GM18526 (cell line): ENCODE measurements around the gene URI1.

Experiments used
- POLR2A ChIP-seq: IDR thresholded peaks from 3 replicates; pipeline ENCODE4 v1.6.1; 2011; ENCODE audit not compliant: insufficient read length; ENCODE audit errors: extremely low read depth

Gene URI1

DNA sequence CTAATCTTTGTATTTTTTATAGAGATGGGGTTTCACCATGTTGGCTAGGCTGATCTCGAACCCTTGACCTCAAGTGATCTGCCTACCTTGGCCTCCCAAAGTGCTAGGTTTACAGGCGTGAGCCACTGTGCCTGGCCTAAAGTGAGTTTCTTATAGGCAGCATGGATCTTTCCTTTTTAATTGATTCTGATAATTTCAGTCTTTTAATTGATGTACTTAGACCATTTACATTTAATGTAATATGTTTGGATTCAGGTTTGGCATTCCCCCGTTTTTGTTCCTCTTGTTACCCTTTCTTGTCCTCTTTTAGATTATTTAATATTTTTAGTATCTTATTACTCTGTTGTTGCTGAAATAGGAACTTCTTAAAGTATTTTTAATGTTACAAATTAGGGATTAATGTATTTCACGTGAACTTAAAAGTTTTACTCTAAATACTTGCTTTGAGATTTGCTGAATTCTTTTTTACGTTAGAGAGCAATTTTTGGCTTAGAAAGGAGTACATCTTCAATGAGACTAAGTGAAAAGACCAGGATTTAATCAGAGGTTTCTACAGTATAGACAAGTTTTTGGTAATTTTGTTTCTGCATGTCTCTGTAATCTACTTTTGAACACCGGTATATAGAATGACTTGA lies 50.3 kb downstream of the URI1 start:
- no peak for TF ChIP-seq POLR2A

DNA sequence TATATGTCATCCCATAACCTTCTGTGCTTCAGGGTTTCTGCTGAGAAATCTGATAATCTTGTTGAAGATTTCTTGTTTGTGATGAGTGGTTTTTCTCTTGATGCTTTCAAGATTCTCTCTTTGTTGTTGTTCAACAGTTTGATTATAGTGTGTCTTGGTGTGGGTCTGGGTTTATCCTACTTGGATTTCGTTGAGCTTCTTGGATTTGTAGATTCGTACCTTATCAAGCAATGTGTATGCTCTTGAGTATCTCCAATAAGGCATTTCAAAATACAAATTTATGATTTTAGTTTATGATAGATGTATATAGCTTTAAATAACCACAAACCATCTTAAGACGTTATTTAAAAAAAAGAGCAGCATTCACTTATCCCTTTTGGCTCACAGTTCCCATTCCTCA lies 57.5 kb downstream of the URI1 start:
- no peak for TF ChIP-seq POLR2A

DNA sequence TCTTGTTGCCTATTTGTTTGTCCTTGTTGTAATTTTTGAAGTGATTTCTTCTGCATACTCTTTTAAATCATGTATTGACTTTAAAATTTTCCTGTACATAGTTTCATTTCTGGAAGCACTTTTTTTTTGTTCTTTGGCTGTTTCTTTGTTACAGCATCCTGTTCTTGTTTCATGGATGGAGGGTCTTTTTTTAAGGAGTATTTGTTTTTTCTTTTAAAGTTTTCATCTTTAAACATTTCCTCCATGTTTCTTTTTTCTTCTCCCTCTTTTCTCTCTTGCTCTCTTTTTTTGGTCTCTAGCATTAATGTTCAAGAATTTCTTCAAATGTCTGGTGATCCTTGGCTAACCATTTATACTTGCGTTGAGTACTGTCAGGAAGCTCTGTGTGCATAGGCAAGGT lies 58.8 kb downstream of the URI1 start:
- no peak for TF ChIP-seq POLR2A

DNA sequence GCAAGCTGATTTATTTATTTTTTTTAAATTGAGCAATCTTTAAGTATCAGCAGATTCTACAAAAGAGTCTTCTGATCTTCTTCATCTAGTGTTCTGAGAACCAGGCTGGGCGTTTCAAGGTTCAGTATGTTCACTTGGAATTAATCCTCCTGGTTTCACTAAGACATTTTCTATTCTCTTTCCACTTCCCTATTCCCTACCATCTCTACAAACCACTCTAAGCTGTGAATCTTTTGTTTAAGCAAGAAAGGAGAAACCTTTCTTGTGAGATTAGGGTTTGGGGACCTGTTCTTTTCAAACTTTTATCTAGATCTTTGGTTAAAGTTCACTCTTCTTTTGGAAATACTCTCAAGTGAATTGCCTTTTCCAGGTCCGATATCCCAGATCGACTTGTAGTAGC lies 59.3 kb downstream of the URI1 start:
- TF ChIP-seq POLR2A: no peak

DNA sequence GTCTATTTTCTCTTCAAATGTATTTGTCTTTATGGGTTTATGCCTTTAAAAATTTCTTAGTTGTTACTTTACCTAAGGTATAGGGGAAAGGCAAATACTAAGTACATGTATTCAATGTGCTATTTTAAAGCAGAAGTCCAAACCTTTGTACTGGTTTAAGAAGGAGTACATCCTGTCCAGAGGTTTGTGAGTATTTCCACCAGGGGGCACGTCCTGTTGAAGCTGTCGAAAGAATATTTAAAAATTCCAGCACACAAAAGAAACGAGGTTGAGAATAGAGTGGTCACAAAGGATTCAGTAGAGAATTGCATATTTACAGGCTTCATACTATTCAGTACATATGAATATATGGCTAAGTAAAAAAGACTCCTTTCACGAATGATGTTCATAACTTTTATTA lies 59.8 kb downstream of the URI1 start:
- TF ChIP-seq POLR2A: no peak

DNA sequence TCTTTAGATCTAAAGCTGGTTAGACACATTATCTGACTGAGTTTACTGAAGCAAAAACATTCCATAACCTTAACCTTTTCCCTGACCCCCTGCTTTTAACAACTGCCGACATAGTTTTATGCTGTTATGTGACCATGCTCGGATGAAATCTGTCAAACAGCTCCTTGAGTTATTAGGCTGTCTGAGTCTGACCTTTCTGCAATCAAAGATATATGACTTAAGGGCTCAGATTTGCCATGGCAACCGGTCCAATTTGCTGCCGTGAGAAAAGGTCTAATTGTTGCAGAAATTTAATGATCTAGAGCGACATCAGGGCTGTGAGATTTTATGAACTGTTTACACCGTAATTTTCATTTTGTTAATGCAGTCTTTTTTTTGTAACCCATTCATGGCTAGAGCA lies 61.8 kb downstream of the URI1 start:
- TF ChIP-seq POLR2A: no peak

DNA sequence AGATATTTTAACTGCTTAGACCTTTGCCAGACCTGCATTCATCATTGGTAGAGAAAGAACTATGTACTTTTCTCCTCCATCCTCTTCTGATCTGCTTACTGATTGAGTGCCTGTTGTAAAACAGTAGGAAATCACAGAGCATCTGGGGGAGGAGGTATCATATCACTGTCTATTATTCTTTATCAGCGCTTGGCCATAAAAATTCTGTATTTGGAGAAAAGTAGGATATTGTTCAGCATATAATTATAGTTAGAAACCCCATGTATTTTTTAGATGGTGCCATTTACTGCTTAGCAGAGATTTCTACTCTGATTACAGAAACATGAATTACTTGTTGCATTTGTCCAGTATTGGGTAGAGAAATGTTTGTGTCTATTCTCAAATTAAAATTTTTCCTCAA lies 62.4 kb downstream of the URI1 start:
- TF ChIP-seq POLR2A: no peak

DNA sequence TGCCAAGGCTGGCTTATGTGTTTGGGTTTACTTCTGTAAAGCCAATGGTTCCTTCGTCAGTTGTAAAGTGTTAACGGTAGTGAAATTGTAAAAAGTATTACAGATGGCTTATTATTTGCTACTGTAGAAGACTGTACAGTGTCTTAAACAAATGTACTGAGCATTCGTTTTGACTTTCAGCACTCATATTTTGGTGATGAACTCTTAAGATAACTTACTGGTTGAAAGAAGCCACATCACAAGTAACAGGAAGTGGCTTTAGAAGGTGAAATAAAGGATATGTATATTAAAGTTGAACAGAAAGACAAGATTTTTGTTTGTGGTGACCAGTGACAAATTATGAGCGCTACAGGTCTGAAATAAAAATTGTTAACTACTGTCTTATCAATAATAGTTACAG lies 64.2 kb downstream of the URI1 start:
- TF ChIP-seq POLR2A: no peak

DNA sequence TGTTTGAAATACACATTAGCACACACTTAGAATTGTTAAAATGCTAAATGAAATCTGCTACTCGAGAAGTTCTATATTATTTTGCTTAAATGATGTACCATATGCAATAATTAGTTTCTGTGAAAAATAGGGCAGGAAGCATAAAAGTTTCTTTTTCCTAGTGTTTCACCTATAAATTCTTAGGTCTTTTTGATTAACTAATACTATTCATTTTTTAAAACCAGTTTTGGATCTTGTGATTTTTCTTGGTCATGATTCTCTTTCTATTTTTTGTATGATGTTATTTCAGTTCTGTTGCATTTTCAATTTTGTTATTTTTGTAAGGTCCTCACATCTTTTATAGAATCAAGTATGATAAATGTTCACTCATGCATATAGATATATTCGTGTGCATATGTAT lies 66.1 kb downstream of the URI1 start:
- no peak for TF ChIP-seq POLR2A

DNA sequence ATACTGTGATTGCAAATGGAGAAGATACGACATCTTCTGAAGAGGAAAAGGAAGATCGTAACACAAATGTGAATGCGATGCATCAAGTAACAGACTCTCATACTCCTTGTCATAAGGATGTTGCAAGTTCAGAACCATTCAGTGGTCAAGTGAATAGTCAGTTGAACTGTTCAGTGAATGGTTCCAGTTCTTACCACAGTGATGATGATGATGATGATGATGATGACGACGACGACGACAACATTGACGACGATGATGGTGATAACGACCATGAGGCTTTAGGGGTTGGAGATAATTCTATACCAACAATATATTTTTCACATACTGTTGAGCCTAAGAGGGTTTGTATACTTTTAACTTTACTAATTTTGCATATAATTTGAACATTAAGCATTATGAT lies 67.0 kb downstream of the URI1 start:
- TF ChIP-seq POLR2A: no peak

DNA sequence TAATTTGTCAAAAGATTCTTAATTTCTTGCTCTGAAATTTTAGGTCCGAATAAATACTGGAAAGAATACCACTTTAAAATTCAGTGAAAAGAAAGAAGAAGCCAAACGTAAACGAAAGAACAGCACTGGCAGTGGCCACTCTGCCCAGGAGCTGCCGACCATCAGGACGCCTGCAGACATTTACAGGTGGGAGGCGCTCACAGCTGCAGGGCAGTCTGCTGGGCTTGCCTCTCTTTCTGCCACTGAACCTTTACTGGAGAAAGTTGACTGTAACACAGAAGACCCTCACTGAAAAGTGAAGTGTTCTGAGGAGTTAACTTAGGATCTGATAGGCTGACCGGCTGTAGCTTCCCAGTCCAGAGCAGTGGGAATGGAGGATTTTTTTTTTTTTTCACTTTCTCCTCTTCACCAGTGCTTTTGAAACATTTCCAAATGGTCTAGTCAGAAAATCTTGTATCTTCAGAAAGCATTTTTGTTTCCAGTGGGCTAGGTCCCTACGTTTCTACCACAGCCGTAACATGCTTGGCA lies 69.1 kb downstream of the URI1 start:
- TF ChIP-seq POLR2A: no peak

DNA sequence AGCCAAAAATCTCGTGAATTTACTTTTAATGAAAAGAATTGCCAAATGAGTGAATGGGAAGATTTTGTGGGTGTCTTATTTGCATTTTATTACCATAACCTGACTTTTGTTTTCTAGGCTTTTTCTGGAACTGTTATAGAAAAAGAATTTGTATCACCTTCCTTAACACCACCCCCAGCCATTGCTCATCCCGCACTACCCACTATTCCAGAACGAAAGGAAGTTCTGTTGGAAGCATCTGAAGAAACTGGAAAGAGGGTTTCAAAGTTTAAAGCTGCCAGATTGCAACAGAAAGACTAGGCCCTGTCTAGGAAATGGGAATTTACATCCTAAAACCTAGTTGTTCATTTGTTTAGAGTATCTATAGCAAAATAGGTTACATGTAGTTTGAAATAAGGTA lies 72.7 kb downstream of the URI1 start:
- no peak for TF ChIP-seq POLR2A

DNA sequence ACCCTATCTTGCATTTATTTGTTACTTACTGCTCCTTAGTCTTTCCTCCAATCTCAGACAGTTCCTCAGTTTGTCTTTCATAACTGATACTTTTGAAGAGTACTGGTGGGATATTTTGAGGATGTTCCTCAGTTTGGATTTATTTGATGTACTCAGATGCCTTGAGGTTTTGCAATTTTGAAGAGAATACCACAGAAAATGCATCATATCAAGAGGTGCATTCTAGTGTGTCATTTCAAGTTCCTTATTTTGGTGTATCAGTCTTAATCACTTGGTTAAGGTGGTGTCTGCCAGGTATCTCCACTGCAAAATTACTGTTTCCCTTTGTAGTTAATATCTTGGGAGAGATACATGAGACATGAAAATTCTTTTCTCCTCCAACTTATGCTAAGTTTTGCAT lies 75.1 kb downstream of the URI1 start:
- TF ChIP-seq POLR2A: no peak

DNA sequence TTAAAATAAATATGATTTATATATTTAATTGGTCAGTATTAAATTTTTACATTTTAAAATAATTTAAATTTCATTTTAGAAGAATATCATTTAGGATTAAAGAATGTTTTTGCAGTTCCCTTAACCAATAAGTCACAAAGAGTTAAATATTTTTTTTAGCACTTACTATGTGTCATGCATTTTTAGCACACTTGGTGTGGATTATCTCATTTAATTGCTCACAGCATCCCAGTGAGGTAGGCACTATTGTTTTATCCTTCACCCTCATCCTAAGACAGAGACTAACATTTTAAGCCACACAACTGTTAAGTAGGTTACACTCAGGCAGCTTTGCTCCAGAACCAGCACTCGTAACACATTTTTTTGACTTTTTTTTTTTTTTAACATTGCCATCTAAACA lies 78.2 kb downstream of the URI1 start:
- no peak for TF ChIP-seq POLR2A

DNA sequence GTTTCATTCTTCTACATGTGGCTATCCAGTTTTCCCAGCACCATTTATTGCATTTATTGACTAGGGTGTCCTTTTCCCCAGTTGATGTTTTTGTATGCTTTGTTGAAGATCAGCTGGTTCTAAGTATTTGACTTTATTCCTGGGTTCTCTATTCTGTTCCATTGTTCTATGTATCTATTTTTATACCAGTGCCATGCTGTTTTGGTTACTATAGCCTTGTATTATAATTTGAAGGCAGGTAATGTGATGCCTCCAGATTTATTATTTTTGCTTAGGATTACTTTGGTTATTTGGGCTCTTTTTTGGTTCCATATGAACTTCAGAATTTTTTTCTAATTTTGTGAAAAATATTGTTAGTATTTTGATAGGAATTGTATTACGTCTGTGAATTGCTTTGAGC lies 80.6 kb downstream of the URI1 start:
- no peak for TF ChIP-seq POLR2A

DNA sequence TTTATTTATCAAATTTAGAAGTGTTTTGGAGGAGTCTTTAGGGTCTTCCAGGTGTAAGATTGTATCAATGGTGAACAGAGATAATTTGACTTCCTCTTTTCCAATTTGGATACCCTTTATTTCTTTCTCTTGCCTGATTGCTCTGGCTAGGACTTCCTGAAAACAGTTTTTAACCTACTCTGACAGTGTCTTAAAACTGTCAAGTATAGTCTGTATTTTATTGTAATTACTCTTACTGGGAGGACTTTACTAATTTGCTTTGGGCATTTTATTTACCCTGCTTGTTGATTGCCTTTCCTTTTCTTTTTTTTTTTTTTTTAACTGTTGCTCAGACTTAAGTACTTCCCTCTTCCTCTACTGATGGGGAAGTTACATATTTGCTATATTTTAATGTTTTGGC lies 81.3 kb downstream of the URI1 start:
- no peak for TF ChIP-seq POLR2A

DNA sequence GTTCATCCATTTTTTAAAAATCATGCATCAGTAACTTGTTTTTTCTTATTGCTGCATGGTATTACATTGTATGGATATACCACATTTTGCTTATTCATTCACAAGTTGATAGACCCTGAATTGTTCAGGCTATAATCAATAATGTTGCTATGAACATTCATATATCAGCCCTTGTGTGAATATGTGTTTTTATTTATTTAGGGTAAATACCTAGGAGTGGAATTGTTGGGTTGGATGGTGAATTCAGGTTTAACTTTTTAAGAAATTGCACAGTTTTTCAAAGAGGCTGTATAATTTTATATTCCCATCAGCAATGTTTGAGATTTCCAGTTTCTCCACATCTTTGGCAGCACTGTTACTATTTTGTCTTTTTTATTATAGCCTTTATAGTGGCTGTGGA lies 82.1 kb downstream of the URI1 start:
- TF ChIP-seq POLR2A: no peak
